DMS53 (cell line): ENCODE data around the gene TMEM252.

Experiments used
- DNase-seq: peaks from one replicate; lab custom pipeline; 2025; lab: John Stamatoyannopoulos, UW

The TMEM252 gene

GRCh38 chr9:68541568-68541967 lies 885 bp upstream of the TMEM252 start:
- no peak for DNase-seq

DNA sequence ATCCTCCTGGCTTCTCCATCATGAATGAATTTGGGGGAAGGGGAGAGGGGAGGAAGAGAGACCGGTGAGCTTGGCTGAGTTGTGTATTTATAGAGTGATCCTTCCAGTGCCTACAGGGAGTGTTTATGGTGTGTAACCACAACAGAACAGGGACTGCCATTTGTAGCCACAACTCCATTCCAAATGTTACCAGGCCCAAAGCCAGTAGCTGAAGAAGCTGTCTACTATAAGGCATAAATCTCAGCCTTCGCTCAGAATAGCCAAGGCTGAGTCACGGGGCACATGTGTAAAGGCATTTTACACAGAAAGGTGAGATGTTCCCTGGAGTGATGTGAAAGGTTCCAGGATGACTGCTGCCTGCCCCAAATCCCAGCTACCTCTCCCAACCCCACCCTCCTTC lies 2.5 kb downstream of the TMEM252 start:
- DNase-seq: no peak

DNA sequence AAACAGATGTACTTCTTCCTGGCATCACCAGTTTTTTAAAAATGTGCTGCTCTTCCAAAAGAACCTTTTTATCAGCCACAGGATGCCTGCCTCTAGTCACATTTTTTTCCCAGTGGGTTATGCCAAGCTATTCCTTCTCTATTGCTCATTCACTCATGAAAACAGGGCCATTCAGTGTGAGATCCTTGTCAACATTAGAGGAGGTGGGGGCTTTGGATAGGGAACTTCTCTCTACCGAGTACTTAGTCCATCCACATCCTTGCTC lies 3.1 kb downstream of the TMEM252 start:
- DNase-seq: no peak

DNA sequence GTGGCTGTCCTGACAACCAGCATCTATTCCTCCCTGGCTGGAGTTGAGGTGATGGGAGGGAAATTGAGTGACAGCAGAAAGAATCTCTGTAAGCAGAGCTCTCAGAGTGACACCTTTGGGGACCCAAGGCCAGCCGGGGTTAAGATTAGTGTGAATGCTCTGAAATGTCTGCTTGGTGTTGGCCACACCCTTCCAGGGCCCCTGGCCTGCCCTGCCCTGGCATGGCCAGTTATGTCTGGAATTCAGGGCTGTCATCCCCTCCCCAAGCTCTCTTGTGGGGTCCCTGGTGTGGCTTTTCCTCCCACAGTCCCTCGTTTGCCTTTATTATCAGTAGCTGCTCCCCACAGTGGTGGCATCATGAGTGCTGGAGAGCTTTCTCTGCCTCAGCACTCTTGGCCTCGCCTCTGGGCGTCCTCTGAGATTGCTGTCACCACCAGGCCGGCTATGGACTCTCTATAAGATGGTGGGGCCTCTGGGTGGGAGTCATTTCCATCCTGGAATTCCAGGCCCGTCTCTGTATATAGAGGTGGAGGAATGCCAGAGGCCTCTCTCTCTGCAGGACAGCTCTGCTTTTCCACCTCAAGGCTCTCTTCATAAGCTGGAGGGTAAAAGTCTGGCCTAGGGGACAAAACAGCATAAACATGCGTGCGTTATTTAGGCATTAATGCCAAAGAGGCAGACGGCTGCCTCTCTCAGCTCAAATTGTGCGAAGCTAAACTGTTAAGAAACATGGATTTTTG lies 3.6 kb downstream of the TMEM252 start:
- peak; percentile 17 for DNase-seq

- no peak for DNase-seq
Observed at GRCh38 chr9:68533678-68534077, 7.0 kb downstream of the TMEM252 start.

DNA sequence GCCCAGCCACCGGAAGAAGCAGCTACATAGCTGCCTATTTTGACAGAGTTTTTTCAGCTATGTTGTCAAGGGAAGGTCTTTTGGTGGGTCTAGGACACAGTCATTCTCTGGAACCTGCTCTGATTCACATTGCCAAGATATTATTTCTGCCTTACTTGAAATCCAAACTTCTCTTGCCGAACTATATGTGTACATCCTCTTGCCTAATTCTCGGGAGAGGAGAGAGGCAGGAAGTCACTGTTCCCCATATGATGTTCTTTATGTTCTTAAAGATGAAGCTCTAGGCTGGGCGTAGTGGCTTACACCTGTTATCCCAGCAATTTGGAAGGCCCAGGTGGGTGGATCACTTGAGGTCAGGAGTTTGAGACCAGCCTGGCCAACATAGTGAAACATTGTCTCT lies 8.6 kb downstream of the TMEM252 start:
- DNase-seq: no peak

- peak; percentile 2 for DNase-seq
Observed at GRCh38 chr9:68530618-68531017, 10.1 kb downstream of the TMEM252 start.

GRCh38 chr9:68523367-68523936 lies 17.2 kb downstream of the TMEM252 start:
- peak; percentile 41 for DNase-seq

DNA sequence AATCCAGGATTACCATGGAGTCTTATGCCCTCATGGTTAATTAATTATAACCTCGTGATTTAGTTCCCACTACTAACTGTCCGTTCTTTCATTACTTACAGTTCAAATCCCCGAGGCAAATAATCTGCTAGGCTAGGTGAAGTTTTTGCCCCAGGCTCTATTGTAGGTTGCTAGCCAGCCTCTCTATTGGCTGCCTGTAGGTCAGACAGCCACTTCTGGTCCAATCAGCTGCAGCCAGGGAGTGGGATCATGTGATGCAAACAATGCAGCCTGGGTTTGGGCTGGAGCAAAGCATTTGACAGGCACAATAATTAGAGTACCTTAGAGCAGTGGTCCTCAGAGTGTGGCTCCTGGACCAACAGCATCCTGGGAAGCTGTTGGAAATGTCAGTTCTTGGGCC lies 17.7 kb downstream of the TMEM252 start:
- DNase-seq: no peak

DNA sequence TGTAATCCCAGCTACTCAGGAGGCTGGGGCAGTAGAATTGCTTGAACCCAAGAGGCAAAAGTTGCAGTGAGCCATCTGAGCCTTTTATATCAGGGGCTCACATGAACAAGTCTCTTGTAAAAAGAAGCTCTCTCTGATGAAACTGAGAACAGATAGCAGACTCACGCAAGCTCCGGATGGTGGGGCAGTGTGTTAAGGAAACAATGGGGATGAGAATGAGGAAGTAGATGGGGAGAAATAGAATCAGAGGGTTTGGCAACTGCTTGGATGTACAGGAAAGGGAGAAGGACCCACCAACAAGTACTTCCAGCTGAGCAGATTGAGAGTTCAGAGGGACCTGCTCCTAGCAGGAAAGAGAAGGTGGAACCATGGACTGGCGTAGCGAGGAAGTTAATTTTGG lies 18.6 kb downstream of the TMEM252 start:
- no peak for DNase-seq

DNA sequence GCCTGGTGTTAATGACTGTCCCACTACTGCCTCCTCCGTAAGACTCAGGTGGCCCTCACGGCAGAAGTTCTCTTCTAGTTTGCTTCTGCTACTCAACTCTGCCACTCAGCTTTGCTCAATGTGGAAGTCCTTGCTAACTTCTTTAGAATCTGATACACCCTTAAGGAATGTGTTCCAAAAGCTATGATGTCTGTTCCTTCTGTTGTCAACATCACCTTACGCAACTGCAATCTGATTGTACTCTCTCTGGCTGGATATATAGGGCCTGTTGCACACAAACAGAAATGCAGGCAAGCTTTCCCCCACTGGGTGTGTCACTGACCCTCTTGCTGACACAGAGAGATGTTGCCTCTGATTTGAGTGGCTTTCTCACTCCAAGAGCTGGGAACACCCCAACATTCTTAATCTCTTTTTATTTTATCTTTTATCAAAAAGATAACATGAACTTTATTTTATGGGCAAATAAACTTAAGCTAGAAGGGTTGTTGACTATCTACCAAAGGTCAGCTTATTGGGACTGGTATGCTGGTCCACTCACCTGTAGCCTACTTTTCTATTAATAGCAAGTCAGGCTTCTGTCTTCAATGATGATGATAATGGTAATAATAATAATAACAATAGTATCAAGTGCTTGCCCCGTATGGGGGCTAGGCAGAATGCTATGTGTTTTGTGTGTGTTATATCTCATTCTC lies 25.2 kb downstream of the TMEM252 start:
- no peak for DNase-seq

DNA sequence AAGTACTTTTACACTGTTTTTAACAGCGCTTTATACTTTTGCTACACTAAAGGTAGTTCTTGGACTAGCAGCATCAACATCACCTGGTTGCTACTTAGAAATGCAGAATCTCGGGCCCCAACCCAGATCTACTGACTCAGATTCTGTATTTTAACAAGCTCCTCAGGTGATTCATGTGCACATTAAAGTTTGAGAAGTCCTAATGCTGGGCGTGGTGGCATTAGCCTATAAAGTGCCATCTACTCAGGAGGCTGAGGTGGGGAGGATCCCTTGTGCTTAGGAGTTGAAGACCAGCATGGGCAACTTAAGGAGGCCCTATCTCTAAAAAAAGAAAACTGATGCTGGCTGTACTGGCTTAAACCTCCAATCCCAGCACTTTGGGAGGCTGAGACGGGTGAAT lies 26.7 kb downstream of the TMEM252 start:
- no peak for DNase-seq

- DNase-seq: no peak
Observed at GRCh38 chr9:68513385-68513784, 27.3 kb downstream of the TMEM252 start.

DNA sequence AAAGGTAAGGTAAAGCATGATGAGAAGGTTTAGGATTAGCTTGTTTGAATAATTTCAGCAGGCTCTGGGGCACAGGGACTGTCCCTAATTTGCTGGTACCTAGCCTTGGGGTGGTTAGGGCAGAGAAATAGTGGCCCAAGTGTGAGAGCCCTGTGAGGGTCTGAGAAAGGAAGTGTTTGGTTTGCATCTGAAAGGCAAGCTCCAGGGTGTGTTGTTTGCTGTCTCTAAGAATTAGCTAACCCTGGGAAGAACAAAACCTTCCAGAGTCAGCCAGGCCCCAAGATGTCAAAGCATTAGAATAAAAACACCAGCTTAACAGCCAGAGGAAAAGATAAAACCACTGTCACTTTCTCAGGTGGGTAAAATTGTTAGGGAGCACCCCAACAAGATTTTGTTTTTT lies 31.0 kb downstream of the TMEM252 start:
- no peak for DNase-seq

DNA sequence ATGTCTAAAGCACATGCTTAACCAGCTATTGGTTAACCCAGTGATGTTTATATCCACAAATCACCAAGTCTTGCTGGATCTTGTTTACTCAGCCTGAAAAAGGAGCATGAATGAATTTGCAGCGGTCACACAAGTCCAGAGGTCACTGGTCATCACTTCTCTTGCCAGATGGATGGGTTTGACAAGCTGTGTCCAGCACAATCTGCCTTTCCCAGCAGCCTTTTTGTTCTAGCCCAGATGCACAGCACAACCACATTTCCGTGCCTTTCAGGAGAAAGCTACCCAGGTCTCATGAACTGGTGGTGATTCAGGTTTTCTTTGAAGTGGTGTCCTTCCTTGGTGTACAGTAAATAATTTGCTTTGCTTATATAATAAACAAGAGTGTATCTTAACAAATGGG lies 32.1 kb downstream of the TMEM252 start:
- no peak for DNase-seq

DNA sequence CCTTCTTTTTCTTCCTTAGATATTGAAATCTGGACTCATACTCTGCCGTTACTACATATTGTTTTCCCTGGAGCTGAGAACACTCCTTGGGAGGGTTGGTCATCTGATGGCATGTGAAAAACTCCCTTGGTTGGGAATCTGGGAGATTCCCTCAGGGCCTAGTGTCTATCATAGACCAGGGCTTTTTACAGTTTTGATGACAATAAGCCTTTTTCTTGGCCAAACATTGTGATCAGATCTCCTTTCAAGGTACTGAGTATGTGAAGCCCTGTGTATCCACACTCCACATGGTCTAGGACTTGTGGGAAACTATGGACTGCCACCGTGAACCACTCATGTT lies 32.9 kb downstream of the TMEM252 start:
- no peak for DNase-seq

- peak; percentile 51 for DNase-seq
Observed at GRCh38 chr9:68507130-68507805, 33.4 kb downstream of the TMEM252 start.

GRCh38 chr9:68506551-68506950 lies 34.1 kb downstream of the TMEM252 start:
- DNase-seq: no peak

DNA sequence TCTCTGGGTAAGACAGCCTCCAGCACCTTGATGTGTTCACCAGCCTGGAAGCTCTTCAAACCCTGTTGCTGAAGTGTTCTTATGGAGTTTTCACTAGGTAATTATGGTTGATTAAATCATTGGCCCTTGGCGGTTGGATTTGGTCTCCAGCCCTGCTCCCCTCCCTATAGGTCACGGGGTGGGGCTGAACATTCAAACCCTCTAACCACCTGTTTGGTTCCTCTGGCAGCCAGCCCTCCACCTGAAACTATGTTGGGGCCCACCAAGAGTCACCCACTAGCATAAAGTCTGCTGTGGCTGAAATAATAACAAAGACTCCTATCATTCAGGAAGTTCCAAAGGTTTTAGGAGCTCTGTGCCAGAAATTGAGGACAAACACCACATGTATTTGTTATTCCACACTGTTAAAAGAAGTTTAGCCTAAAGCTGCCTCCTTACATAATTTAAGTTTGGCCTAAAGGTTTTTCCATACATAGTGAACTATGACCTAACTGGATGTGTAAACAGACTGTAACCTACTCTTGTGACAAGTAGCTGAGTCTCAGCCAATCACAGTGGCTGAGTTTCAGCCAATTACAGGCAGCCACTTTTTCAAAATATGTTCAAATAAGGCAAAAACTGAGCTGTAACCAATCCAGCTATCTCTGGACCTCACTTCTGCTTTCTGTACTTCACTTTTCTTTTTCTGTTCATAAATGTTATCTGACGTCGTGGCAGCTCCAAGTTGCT lies 34.8 kb downstream of the TMEM252 start:
- DNase-seq: peak; percentile 6

- no peak for DNase-seq
Observed at GRCh38 chr9:68502279-68502678, 38.4 kb downstream of the TMEM252 start.

DNA sequence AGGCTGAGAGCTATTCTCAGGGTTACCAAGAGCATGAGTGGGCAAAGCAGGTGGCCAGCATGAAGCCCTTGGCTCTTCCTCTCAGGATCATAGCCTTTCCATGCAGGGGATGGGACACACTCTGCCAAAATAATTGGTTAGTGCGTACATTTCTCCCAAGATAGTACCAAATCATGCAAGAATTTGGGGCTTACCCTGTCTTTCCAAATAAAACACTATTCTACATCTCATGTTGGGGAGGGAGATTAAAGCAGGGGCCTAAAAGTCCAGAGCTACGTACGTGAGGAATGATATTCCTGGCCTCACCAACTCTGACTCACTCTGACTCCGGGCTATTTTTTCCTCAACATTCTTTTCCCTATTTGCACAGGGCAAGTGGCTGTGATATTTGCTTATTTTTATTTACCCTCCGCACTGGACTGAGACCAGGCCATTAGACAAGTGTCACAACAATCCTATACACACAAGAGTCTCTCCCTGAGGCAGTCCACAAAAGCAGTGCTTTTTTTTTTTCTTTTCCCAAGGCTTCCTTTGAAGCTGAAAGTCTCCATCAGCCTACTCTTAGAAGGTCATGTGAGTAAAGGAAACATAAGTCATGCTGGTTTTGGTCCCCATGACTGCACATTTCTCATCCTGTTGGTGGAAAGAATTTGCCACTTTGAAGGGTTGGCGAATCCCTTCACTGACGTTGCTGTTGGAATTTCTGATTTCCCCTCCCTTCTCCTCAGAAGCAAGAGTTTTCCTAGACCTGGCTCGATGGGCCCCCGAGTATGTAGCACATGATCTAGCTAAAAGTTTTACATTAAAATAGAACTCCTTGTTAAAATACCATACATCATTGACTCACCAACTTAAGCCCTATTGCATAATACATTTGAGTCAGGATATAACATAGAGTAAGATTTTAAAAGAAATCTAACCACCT lies 40.0 kb downstream of the TMEM252 start:
- DNase-seq: peak; percentile 95
